Transverse colon (tissue), 4 donors: ENCODE measurements around the gene GID8.

Source experiments
- CTCF ChIP-seq, 5 experiments: fragments of 200-600 bp in 3 of 5; fragments of 450-650 bp in 2 of 5; sonication (generic) in 3 of 5; IDR thresholded peaks; 1 replicate in 2 of 5; 2 replicates in 3 of 5; pipeline ENCODE4 v1.5.1; 2016 to 2017; ENCODE audit warnings: antibody characterized with exemption in 5 of 5, inconsistent platforms in 3 of 5, mild to moderate bottlenecking in 2 of 5, moderate library complexity in 1 of 5
- POLR2A ChIP-seq: fragments of 450-650 bp; IDR thresholded peaks from one replicate; pipeline ENCODE4 v1.6.1; 2016; ENCODE audit warnings: antibody characterized with exemption, mild to moderate bottlenecking, moderate library complexity
- POLR2AphosphoS5 ChIP-seq, 3 donors: sonication (generic); formaldehyde crosslinking; IDR thresholded peaks; one replicate each; pipeline ENCODE4 v1.6.1; 2016; ENCODE audit warnings: antibody characterized with exemption in 3 of 3

GRCh38 chr20:62931464-62931863 is 6.5 kb upstream of the GID8 start:
- TF ChIP-seq POLR2AphosphoS5 (IDR thresholded peaks at IDR 0.05) (no peak), POLR2A (no peak), CTCF (IDR thresholded peaks at IDR 0.05) (no peak)
